GM18526 (cell line): ENCODE measurements around the gene KCNV2.

Experiments used
- POLR2A ChIP-seq: IDR thresholded peaks from 3 replicates; pipeline ENCODE4 v1.6.1; 2011; ENCODE audit not compliant: insufficient read length; ENCODE audit errors: extremely low read depth

The KCNV2 gene

DNA sequence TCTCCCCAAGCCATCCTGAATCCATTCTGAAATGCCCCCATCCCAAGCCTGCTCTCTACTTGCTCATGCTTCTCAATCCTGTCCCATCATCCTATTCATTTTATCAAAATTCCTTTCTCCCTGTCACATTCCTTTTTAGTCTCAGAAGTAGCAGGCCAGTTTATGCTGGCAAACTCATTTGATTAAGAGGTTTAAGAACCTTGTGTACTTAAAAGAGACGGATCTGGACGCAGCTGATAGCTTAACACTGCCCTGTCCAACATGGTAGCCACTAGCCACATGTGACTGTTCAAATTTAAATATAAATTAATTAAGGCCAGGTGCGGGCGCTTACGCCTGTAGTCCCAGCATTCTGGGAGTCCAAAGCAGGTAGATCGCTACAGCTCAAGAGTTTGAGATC, 5.6 kb upstream of the KCNV2 start:
- TF ChIP-seq POLR2A = no peak

DNA sequence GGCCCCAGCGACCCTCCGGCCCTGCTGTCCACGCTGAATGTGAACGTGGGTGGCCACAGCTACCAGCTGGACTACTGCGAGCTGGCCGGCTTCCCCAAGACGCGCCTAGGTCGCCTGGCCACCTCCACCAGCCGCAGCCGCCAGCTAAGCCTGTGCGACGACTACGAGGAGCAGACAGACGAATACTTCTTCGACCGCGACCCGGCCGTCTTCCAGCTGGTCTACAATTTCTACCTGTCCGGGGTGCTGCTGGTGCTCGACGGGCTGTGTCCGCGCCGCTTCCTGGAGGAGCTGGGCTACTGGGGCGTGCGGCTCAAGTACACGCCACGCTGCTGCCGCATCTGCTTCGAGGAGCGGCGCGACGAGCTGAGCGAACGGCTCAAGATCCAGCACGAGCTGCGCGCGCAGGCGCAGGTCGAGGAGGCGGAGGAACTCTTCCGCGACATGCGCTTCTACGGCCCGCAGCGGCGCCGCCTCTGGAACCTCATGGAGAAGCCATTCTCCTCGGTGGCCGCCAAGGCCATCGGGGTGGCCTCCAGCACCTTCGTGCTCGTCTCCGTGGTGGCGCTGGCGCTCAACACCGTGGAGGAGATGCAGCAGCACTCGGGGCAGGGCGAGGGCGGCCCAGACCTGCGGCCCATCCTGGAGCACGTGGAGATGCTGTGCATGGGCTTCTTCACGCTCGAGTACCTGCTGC, 839 bp downstream of the KCNV2 start:
- TF ChIP-seq POLR2A = no peak

DNA sequence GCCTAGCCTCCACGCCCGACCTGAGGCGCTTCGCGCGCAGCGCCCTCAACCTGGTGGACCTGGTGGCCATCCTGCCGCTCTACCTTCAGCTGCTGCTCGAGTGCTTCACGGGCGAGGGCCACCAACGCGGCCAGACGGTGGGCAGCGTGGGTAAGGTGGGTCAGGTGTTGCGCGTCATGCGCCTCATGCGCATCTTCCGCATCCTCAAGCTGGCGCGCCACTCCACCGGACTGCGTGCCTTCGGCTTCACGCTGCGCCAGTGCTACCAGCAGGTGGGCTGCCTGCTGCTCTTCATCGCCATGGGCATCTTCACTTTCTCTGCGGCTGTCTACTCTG, 1.4 kb downstream of the KCNV2 start:
- no peak for TF ChIP-seq POLR2A

DNA sequence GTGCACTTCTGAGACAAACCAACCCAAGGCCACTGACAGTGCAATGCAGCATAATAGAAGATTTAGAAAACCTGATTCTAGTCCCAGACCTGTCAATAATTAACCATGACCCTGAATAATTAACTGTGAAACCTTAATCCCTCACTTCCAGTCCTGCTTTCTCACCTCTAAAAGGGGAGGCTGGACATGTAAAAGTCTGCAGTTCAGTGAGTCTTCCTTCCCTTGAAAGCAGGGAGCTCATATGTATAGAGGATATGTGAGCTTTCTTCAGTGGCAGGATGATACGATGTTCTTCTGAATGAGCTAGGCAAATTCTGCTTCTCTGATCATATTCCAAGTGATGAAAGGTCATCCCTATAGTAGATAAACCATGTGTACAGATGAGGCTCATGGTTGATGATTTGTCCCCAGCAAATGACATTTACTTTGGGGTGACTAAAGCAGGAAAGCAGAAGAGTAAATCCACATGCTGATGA, 2.9 kb downstream of the KCNV2 start:
- TF ChIP-seq POLR2A = no peak

DNA sequence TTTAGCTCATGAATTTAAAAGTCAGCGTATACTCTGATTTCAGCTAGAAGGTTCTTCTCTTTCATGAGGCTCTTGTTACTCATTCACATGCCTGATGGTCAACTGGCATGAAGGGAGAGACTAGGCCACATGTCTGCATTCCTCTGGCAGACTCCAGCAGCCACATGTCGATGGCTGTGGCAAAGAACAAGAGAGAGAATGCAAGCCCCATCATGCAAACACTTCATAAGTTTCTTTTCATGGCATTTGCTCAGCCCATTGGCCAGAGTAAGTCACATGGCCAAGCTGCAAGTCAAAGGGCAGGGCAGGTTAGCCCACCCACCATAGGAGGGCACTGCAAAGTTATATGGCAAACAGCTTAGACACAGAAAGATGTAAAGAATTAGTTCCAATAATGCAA, 5.4 kb downstream of the KCNV2 start:
- TF ChIP-seq POLR2A = no peak

DNA sequence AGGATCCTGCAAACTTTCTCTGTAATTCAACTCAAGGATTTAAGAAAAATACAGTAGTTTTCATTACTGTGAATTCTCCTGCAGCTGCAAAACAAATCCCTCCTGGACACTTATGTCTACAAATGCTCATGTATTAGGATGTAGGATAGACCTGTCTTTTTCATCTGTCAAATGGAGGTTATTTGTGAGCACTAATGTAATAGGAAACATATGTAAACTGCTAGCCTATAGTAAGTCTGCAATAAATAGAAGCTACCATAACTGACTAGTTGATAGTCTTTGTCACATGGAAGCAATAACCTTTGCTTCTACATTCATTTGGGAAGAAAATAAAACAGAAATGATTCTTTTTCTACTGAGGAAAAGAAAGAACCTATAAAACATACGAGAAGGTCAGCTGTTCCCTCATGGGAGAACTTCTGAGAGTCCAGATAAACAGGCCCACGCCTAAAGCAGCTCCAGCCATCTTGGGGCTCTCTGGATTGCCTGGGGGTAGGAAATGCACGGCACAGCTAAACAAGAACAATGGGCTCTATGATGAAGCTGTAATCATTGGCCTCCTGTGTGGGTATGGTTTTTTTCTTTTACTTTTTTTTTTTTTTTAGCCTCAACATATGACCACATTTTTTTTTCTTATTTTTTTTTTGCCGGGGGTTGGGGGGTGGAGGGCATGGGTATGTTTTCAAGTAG, 6.2 kb downstream of the KCNV2 start:
- no peak for TF ChIP-seq POLR2A

DNA sequence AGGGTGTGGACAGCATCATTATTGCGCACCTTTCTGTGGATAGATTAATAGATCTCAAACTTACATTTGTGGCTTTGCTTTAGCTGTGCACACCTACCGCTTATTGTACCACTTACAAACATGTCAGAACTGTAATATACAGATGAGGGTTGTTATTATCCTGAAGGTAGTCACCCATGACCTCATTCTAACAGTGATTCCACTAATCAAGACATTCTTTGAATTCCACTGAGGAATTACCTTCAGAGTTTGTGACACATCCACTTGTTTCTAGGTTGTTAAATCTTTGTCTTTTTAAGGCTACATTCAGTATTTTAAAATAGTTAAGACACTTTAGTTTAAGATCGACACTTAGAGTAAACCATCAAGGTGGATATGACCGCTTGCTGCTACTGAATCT, 7.8 kb downstream of the KCNV2 start:
- no peak for TF ChIP-seq POLR2A

DNA sequence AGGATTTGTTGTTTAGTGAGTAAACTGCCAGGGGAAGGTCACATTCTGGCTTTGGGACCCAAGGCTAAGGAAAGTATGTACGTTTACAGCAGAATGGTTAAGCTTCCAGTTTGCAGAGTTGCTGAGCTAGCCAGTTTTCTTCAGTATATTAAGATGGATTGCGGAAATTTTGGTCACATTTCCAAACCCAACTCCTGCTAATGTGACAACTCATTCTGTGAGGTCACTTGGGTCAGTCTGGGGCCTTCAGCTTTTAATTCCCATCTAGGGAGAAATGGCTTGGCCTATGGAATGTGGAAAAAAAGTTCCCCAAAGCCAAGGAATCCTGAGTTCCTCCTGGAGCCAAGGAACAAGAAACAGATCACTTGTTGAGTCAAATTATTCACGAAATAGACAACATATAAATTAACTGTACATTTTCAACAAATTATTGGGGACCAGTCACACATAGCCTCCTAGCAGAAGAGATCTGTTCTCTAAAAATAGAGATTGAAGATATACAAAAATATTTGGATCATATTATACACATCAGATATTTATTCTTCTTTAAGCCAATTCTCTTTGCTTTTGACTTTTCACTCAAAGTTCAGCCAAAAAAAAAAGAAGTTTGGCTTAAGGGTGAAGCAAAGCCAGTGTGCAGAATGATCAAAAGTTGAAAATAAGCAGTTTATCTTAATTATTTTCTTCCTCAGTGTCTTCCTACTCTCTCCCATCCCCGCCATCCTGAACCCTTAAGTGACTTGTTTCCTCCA, 8.8 kb downstream of the KCNV2 start:
- no peak for TF ChIP-seq POLR2A

DNA sequence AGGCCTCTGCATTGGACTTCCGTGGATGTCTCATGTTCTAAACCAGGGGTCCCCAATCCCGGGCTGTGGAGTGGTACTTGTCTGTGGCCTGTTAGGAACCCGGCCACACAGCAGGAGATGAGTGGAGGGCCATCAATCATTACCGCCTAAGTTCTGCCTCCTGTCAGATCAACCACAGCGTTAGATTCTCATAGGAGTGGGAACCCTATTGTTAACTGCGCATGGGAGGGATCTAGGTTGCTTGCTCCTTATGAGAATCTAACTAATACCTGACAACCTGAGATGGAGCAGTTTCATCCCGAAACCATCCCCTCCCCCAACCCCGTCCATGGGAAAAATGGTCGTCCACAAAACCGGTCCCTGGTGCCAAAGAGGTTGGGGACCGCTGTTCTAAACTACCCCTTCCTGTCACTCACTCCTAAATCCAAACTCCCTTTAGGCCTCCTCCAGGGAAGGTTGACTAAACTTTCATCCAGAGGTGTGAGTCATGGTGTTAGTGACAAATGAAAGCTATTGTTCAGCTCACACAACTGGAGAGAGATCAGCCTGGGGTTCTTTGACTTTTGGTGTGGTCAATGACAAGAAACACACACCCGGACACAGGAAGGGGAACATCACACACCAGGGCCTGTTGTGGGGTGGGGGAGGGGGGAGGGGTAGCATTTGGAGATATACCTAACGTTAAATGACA, 9.5 kb downstream of the KCNV2 start:
- no peak for TF ChIP-seq POLR2A

DNA sequence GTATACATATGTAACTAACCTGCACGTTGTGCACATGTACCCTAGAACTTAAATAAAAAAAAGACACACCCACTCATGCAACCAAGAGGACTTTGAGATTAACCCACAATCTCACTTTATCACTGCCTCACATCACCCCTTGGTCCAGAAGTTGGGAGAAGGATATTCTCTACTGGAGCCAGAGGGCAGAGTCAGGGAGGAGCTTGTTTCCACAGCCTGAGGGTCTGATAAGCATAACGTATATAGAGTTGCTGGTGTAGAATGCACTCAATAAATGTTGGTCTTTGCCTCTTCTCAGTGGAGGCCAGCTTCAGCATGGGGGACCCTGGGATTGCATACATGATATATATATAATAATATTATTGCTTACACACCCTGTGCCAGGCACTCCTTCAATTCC, 10.1 kb downstream of the KCNV2 start:
- no peak for TF ChIP-seq POLR2A

DNA sequence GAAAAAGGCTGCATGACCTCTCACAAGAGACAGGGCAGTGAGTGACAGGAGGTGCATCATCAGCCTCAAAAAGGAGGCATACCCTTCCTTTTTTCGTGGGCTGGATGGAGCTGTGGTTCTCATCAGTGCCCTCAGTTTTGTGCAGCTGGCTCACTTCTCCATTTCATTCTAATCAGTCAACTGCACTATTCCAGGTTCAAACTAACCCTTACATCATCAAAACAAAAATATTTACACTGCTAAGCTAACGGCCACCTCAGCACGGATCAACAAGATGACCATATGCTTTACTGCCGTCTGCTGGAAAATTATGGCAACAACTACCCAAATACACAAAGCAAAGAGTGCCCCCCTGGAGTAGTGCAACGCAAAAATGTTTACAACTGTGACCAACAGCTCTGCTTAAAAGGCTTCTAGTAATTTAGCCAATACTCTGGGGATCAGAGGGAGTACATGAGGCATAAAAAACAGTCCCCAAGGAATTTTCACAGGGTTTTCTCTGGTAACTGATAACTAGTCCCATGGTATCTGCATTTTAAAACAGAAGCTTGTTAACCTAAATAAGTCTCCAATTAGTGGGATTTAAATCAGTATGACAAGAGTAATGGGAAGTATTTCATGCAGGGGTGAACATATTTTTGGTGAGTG, 10.8 kb downstream of the KCNV2 start:
- TF ChIP-seq POLR2A = no peak

DNA sequence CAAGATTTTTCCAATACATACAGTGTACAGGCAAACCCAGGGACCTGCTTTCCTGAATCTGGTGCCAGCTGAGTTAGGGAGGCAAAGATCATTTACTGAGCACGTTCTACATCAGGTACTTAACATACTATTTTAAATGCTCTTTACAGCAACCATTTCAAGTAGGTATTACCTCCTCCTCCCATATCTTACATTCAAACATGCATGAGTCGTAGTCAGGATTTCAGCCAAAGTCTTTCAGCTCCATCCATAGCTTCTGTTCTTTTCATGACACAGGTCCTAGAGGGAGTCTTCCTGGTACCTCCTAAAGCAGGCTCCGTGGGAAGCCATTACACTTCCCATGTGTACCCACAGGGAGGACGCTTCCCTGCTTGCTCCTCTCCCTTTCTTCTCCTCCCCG, 11.7 kb downstream of the KCNV2 start:
- TF ChIP-seq POLR2A = no peak

DNA sequence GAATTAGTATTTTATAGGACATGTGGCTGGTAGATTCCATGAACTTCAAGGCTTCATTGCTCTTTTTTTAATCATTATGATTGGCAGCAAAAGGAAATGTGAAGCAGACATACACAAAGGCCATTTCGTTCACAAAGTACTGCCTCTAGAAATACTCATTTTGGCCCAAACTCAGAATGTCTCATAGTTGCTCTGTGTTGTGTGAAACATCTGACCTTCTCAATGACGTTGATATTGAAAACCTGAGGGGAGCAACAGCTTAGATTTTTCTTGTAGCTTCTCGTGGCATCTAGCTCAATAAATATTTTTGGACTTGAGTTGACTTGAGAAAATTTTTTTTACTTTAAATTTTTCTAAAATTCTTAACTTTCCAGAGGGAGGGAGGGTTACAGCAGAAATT, 12.4 kb downstream of the KCNV2 start:
- no peak for TF ChIP-seq POLR2A

DNA sequence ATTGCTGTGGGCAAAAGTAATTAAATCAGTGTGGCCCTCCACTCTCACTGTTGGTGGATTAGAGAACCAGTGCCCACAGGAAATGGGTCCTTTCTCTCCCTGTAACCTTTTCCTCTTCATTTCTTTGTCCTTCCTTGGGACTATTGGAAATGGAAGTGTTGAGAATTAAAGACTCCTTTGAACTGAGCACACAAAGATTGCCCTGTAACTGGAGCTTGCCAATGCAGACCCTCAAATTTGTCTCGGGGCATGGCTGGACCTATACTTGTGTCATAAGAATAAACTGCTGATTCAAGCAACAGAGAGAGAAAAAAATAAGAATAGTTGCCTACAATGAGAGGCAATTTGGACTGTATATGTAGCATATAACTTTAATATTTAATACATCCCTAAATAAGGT, 13.7 kb downstream of the KCNV2 start:
- no peak for TF ChIP-seq POLR2A

DNA sequence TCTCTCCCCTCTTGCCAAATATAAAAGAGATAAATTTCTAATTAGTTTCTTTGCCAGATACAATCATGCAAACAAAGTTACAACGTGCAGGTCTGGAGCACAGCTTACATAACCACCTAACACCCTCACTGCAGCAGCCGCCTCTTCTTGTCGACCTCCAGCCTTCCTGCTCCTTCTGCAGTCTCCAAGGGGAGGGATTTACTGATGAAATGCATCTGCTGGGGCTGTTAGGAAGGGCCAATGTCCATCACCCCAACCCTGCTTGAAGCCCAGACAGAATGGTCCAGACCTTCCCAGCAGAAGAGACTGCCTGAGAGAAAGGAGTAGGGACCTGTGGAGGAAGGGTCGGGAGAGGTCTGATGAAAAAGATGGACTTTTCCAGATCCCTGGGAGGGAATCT, 15.2 kb downstream of the KCNV2 start:
- TF ChIP-seq POLR2A = no peak
